Measurements from ENCODE around the gene CDK5RAP2.

The CDK5RAP2 gene

DNA sequence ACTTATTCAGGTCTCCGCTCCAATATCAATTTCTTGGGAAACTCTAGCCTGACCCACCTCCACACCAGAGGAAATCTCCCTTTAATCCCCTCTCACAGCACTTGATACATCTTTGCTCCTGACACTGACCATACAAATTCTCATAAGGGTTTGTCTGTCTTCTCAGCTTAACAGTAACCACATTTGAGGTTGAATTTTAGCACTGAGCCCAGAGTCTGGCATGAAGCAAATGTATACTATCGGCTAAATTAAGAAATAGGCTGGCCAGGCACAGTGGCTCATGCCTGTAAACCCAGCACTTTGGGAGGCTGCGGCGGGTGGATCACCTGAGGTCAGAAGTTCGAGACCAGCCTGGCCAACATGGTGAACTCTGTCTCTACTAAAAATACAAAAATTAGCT is 9.7 kb downstream of the CDK5RAP2 start:
- TF ChIP-seq TCF12 (IDR thresholded peaks at IDR 0.05; ENCODE audit: low read depth) (no peak), NFIC (IDR thresholded peaks at IDR 0.05) (no peak), RAD21 (IDR thresholded peaks at IDR 0.05; ENCODE audit: low read depth) (no peak), TEAD4 (IDR thresholded peaks at IDR 0.05) (no peak), CREB1 (IDR thresholded peaks at IDR 0.05; ENCODE audit: low read depth) (no peak), EP300 (IDR thresholded peaks at IDR 0.05; ENCODE audit: borderline replicate concordance) (no peak), EGR1 (IDR thresholded peaks at IDR 0.05) (no peak), ZBTB7A (IDR thresholded peaks at IDR 0.05; ENCODE audit: low read depth) (no peak), CEBPB (IDR thresholded peaks at IDR 0.05) (no peak), TAF1 (IDR thresholded peaks at IDR 0.05; ENCODE audit: low read depth) (no peak), FOXM1 (IDR thresholded peaks at IDR 0.05; ENCODE audit: borderline replicate concordance, low read depth) (no peak), YY1 (IDR thresholded peaks at IDR 0.05; ENCODE audit: low read depth) (no peak)
- TF ChIP-seq, protein P1, sequence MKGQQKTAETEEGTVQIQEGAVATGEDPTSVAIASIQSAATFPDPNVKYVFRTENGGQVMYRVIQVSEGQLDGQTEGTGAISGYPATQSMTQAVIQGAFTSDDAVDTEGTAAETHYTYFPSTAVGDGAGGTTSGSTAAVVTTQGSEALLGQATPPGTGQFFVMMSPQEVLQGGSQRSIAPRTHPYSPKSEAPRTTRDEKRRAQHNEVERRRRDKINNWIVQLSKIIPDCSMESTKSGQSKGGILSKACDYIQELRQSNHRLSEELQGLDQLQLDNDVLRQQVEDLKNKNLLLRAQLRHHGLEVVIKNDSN (IDR thresholded peaks at IDR 0.05): no peak
- TF ChIP-seq, protein P2, sequence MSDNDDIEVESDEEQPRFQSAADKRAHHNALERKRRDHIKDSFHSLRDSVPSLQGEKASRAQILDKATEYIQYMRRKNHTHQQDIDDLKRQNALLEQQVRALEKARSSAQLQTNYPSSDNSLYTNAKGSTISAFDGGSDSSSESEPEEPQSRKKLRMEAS (IDR thresholded peaks at IDR 0.05): no peak
- TF ChIP-seq, protein P3, sequence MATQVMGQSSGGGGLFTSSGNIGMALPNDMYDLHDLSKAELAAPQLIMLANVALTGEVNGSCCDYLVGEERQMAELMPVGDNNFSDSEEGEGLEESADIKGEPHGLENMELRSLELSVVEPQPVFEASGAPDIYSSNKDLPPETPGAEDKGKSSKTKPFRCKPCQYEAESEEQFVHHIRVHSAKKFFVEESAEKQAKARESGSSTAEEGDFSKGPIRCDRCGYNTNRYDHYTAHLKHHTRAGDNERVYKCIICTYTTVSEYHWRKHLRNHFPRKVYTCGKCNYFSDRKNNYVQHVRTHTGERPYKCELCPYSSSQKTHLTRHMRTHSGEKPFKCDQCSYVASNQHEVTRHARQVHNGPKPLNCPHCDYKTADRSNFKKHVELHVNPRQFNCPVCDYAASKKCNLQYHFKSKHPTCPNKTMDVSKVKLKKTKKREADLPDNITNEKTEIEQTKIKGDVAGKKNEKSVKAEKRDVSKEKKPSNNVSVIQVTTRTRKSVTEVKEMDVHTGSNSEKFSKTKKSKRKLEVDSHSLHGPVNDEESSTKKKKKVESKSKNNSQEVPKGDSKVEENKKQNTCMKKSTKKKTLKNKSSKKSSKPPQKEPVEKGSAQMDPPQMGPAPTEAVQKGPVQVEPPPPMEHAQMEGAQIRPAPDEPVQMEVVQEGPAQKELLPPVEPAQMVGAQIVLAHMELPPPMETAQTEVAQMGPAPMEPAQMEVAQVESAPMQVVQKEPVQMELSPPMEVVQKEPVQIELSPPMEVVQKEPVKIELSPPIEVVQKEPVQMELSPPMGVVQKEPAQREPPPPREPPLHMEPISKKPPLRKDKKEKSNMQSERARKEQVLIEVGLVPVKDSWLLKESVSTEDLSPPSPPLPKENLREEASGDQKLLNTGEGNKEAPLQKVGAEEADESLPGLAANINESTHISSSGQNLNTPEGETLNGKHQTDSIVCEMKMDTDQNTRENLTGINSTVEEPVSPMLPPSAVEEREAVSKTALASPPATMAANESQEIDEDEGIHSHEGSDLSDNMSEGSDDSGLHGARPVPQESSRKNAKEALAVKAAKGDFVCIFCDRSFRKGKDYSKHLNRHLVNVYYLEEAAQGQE (IDR thresholded peaks at IDR 0.05; ENCODE audit: low read depth): no peak

DNA sequence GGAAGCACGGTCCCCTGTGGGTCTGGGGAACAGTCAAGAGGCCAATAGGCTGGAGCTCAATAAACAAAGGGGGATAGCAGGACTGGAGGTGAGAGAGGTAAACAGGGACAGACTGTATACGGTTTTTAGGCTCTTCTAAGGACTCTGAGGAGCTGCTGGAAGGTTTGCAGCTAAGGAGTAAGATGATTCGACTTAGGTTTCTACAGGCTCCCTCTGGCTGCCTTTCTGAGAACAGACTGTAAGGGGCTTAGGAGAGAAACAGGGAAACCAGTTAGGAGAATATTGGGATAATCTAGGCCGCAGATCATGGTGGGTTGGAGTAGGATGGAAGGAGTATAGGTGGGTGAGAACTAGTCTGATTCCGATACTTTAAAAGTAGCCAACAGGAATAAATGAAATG is 10.4 kb downstream of the CDK5RAP2 start:
- no peak for TF ChIP-seq EP300 (IDR thresholded peaks at IDR 0.05; ENCODE audit: borderline replicate concordance)
- TF ChIP-seq CREB1 (IDR thresholded peaks at IDR 0.05; ENCODE audit: low read depth): no peak
- TF ChIP-seq RAD21 (IDR thresholded peaks at IDR 0.05; ENCODE audit: low read depth): no peak
- TF ChIP-seq ZBTB7A (IDR thresholded peaks at IDR 0.05; ENCODE audit: low read depth): no peak
- no peak for TF ChIP-seq YY1 (IDR thresholded peaks at IDR 0.05; ENCODE audit: low read depth)
- no peak for TF ChIP-seq EGR1 (IDR thresholded peaks at IDR 0.05)
- no peak for TF ChIP-seq FOXM1 (IDR thresholded peaks at IDR 0.05; ENCODE audit: borderline replicate concordance, low read depth)

DNA sequence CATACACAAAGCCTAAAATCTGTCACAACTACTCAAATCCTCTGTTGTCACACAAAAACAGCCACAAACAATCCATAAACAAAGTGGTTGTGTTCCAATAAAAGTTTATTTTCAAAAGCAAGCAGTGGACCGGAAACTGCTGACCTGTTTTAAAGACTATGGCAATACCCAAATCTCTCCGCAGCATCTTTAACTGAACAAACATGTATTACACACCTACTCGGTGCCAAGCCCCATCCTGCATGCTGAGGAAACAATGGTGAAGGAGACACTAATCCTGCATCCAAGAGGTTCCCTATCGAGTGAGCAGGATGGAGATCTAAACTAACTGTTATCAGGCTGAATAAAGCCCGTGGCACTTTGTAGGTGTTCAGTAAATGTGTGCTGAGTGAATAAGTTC is 11.2 kb downstream of the CDK5RAP2 start:
- TF ChIP-seq, protein P2 (IDR thresholded peaks at IDR 0.05): no peak
- no peak for TF ChIP-seq YY1 (IDR thresholded peaks at IDR 0.05; ENCODE audit: low read depth)
- no peak for TF ChIP-seq ZBTB7A (IDR thresholded peaks at IDR 0.05; ENCODE audit: low read depth)
- no peak for TF ChIP-seq TEAD4 (IDR thresholded peaks at IDR 0.05)
- TF ChIP-seq TAF1 (IDR thresholded peaks at IDR 0.05; ENCODE audit: low read depth): no peak
- no peak for TF ChIP-seq RAD21 (IDR thresholded peaks at IDR 0.05; ENCODE audit: low read depth)
- no peak for TF ChIP-seq TCF12 (IDR thresholded peaks at IDR 0.05; ENCODE audit: low read depth)
- TF ChIP-seq, protein P1 (IDR thresholded peaks at IDR 0.05): no peak
- no peak for TF ChIP-seq FOXM1 (IDR thresholded peaks at IDR 0.05; ENCODE audit: borderline replicate concordance, low read depth)
- no peak for TF ChIP-seq CREB1 (IDR thresholded peaks at IDR 0.05; ENCODE audit: low read depth)

DNA sequence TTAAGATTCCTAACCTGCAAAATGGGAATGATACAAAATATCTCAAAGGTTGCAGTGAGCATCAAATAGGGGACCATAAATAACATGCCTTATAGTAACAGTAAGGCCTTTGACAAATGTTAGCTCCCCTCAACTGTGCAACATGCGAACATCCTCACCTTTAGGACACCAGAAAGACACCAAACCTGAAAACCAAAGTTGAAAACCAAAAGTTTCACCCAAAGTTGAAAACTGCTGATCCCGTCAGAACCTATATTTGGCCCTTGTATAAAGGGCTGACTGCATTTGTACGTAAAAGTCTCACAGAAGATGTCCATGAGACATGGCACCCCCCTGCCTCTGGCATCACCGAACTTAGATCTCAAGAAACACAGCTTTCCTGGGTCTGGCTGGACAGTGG is 12.1 kb downstream of the CDK5RAP2 start:
- TF ChIP-seq EGR1 (IDR thresholded peaks at IDR 0.05) (no peak), EP300 (IDR thresholded peaks at IDR 0.05; ENCODE audit: borderline replicate concordance) (no peak), TCF12 (IDR thresholded peaks at IDR 0.05; ENCODE audit: low read depth) (no peak), CEBPB (IDR thresholded peaks at IDR 0.05) (no peak), FOXM1 (IDR thresholded peaks at IDR 0.05; ENCODE audit: borderline replicate concordance, low read depth) (no peak), NFIC (IDR thresholded peaks at IDR 0.05) (no peak), ZBTB7A (IDR thresholded peaks at IDR 0.05; ENCODE audit: low read depth) (no peak), YY1 (IDR thresholded peaks at IDR 0.05; ENCODE audit: low read depth) (no peak), CREB1 (IDR thresholded peaks at IDR 0.05; ENCODE audit: low read depth) (no peak), TAF1 (IDR thresholded peaks at IDR 0.05; ENCODE audit: low read depth) (no peak)
- TF ChIP-seq, protein P1 (IDR thresholded peaks at IDR 0.05): no peak
- TF ChIP-seq, protein P3 (IDR thresholded peaks at IDR 0.05; ENCODE audit: low read depth): no peak

DNA sequence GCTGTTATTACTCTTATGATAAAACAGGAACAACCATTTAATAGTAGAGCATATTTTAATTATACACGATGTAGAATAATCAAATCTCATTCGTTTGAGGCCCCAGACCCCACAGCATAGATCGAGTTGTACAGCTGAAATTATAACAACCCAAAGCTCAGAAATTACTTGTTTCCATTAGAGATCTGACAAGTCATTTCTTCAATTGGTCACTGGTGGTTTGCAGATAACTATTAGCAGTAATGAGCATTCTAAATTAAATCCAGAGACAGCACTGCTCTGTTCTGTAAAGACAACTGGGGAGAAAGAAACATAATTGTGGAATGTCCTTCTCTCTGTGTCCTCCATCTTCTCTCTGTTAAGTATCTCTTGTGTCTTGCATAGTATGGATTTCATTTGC is 12.9 kb downstream of the CDK5RAP2 start:
- TF ChIP-seq, protein P1 (IDR thresholded peaks at IDR 0.05): no peak
- TF ChIP-seq NFIC (IDR thresholded peaks at IDR 0.05): no peak
- no peak for TF ChIP-seq YY1 (IDR thresholded peaks at IDR 0.05; ENCODE audit: low read depth)
- no peak for TF ChIP-seq EP300 (IDR thresholded peaks at IDR 0.05; ENCODE audit: borderline replicate concordance)
- TF ChIP-seq, protein P3 (IDR thresholded peaks at IDR 0.05; ENCODE audit: low read depth): no peak
- TF ChIP-seq CEBPB (IDR thresholded peaks at IDR 0.05): no peak
- TF ChIP-seq EGR1 (IDR thresholded peaks at IDR 0.05): no peak
- no peak for TF ChIP-seq TEAD4 (IDR thresholded peaks at IDR 0.05)
- TF ChIP-seq ZBTB7A (IDR thresholded peaks at IDR 0.05; ENCODE audit: low read depth): no peak
